HG03025 (cell line): ENCODE results near the gene TEX48.

ENCODE experiments used
- ATAC-seq: cut with Tn5 transposase; IDR thresholded peaks from one replicate; pipeline ENCODE4 v1.9.1; 2021; ENCODE audit warnings: mild to moderate bottlenecking, moderate library complexity; ENCODE audit not compliant: unreplicated experiment, low FRiP score

Gene TEX48

GRCh38 chr9:114681594-114682332, at the start of gene TEX48:
Gene TEX48 (minus strand): TSS chr9:114682192. CDS start chr9:114671723, 10,469 bp downstream.
- ATAC-seq: peak; percentile 81

- no peak for ATAC-seq
Observed at GRCh38 chr9:114731701-114732100, 49.7 kb upstream of the TEX48 start.

- no peak for ATAC-seq
Observed at GRCh38 chr9:114729706-114730105, 47.7 kb upstream of the TEX48 start.

- no peak for ATAC-seq
Observed at GRCh38 chr9:114725930-114726329, 43.9 kb upstream of the TEX48 start.

GRCh38 chr9:114724744-114725143, 42.8 kb upstream of the TEX48 start:
- ATAC-seq: no peak

- ATAC-seq: no peak
Observed at GRCh38 chr9:114723931-114724330, 41.9 kb upstream of the TEX48 start.

- no peak for ATAC-seq
Observed at GRCh38 chr9:114722937-114723620, 41.1 kb upstream of the TEX48 start.

GRCh38 chr9:114722081-114722621, 40.2 kb upstream of the TEX48 start:
- no peak for ATAC-seq

GRCh38 chr9:114721491-114722079, 39.6 kb upstream of the TEX48 start:
- no peak for ATAC-seq

GRCh38 chr9:114720086-114720676, 38.2 kb upstream of the TEX48 start:
- ATAC-seq: no peak

- no peak for ATAC-seq
Observed at GRCh38 chr9:114719290-114719689, 37.3 kb upstream of the TEX48 start.

- ATAC-seq: peak; percentile 87
Observed at GRCh38 chr9:114718801-114719221, 36.8 kb upstream of the TEX48 start.

GRCh38 chr9:114717908-114718486, 36.0 kb upstream of the TEX48 start:
- ATAC-seq: no peak

GRCh38 chr9:114709636-114710035, 27.6 kb upstream of the TEX48 start:
- ATAC-seq: no peak

- ATAC-seq: no peak
Observed at GRCh38 chr9:114706711-114707110, 24.7 kb upstream of the TEX48 start.

GRCh38 chr9:114701988-114702387, 20.0 kb upstream of the TEX48 start:
- no peak for ATAC-seq

GRCh38 chr9:114697951-114698351, 16.0 kb upstream of the TEX48 start:
- peak; percentile 36 for ATAC-seq

GRCh38 chr9:114696814-114697544, 15.0 kb upstream of the TEX48 start:
- ATAC-seq: peak; percentile 50

GRCh38 chr9:114695948-114696347, 14.0 kb upstream of the TEX48 start:
- ATAC-seq: no peak

GRCh38 chr9:114694719-114695269, 12.8 kb upstream of the TEX48 start:
- peak; percentile 34 for ATAC-seq
